Measurements from ENCODE around the gene ZNF578.
"Not testable (repeated sequence)": the region's sequence is repeated elsewhere in the genome, so short reads cannot be mapped to it uniquely, and the experiment has no call there.

The ZNF578 gene

GRCh38 chr19:52485064-52485463 is 31.7 kb downstream of the ZNF578 start:
- not testable (repeated sequence) for H3K9me3 ChIP-seq (ENCODE audit: control insufficient read depth, low read length); H3K9ac ChIP-seq (ENCODE audit: low read length); H3K4me1 ChIP-seq (ENCODE audit: control insufficient read depth, insufficient read depth, low read length); H3K4me3 ChIP-seq (ENCODE audit: low read length); H3K36me3 ChIP-seq (ENCODE audit: control insufficient read depth, insufficient read depth, low read length); H3K27me3 ChIP-seq (ENCODE audit: control insufficient read depth, insufficient read depth, low read length)

GRCh38 chr19:52485561-52486240 is 32.3 kb downstream of the ZNF578 start:
- not testable (repeated sequence) for H3K27me3 ChIP-seq (ENCODE audit: control insufficient read depth, insufficient read depth, low read length); H3K9me3 ChIP-seq (ENCODE audit: control insufficient read depth, low read length); H3K4me1 ChIP-seq (ENCODE audit: control insufficient read depth, insufficient read depth, low read length); H3K9ac ChIP-seq (ENCODE audit: low read length); H3K36me3 ChIP-seq (ENCODE audit: control insufficient read depth, insufficient read depth, low read length); H3K4me3 ChIP-seq (ENCODE audit: low read length)

- Histone ChIP-seq H3K36me3 (ENCODE audit: control insufficient read depth, insufficient read depth, low read length) (no peaks in the 10 kb centered on the region), H3K4me1 (ENCODE audit: control insufficient read depth, insufficient read depth, low read length) (no peaks in the 10 kb centered on the region), H3K9ac (ENCODE audit: low read length) (no peak overlapping the region), H3K27me3 (ENCODE audit: control insufficient read depth, insufficient read depth, low read length) (no peaks in the 10 kb centered on the region), H3K9me3 (ENCODE audit: control insufficient read depth, low read length) (no peaks in the 10 kb centered on the region), H3K4me3 (ENCODE audit: low read length) (no peak overlapping the region)
Observed at GRCh38 chr19:52492201-52492993, 39.0 kb downstream of the ZNF578 start.

- Histone ChIP-seq H3K9me3 (ENCODE audit: control insufficient read depth, low read length) (no peaks in the 10 kb centered on the region), H3K4me3 (ENCODE audit: low read length) (no peak overlapping the region), H3K36me3 (ENCODE audit: control insufficient read depth, insufficient read depth, low read length) (no peaks in the 10 kb centered on the region), H3K27me3 (ENCODE audit: control insufficient read depth, insufficient read depth, low read length) (no peaks in the 10 kb centered on the region), H3K9ac (ENCODE audit: low read length) (no peak overlapping the region), H3K4me1 (ENCODE audit: control insufficient read depth, insufficient read depth, low read length) (no peaks in the 10 kb centered on the region)
Observed at GRCh38 chr19:52492994-52493470, 39.7 kb downstream of the ZNF578 start.

GRCh38 chr19:52494518-52494917 is 41.2 kb downstream of the ZNF578 start:
- no peaks in the 10 kb centered on the region for H3K9me3 ChIP-seq (ENCODE audit: control insufficient read depth, low read length)
- H3K4me1 ChIP-seq (ENCODE audit: control insufficient read depth, insufficient read depth, low read length), result no peaks in the 10 kb centered on the region
- no peaks in the 10 kb centered on the region for H3K36me3 ChIP-seq (ENCODE audit: control insufficient read depth, insufficient read depth, low read length)
- no peak overlapping the region for H3K9ac ChIP-seq (ENCODE audit: low read length)
- no peak overlapping the region for H3K4me3 ChIP-seq (ENCODE audit: low read length)
- H3K27me3 ChIP-seq (ENCODE audit: control insufficient read depth, insufficient read depth, low read length), result no peaks in the 10 kb centered on the region

GRCh38 chr19:52498571-52498970 is 45.2 kb downstream of the ZNF578 start:
- no peaks in the 10 kb centered on the region for H3K4me1 ChIP-seq (ENCODE audit: control insufficient read depth, insufficient read depth, low read length)
- H3K27me3 ChIP-seq (ENCODE audit: control insufficient read depth, insufficient read depth, low read length), result no peaks in the 10 kb centered on the region
- H3K4me3 ChIP-seq (ENCODE audit: low read length), result no peak overlapping the region
- no peak overlapping the region for H3K9ac ChIP-seq (ENCODE audit: low read length)
- no peaks in the 10 kb centered on the region for H3K9me3 ChIP-seq (ENCODE audit: control insufficient read depth, low read length)
- no peaks in the 10 kb centered on the region for H3K36me3 ChIP-seq (ENCODE audit: control insufficient read depth, insufficient read depth, low read length)

- not testable (repeated sequence) for H3K4me1 ChIP-seq (ENCODE audit: control insufficient read depth, insufficient read depth, low read length); H3K36me3 ChIP-seq (ENCODE audit: control insufficient read depth, insufficient read depth, low read length); H3K9me3 ChIP-seq (ENCODE audit: control insufficient read depth, low read length)
Observed at GRCh38 chr19:52500474-52500873, 47.1 kb downstream of the ZNF578 start.

GRCh38 chr19:52500991-52501390 is 47.6 kb downstream of the ZNF578 start:
- H3K9ac ChIP-seq (ENCODE audit: low read length); H3K4me3 ChIP-seq (ENCODE audit: low read length); H3K9me3 ChIP-seq (ENCODE audit: control insufficient read depth, low read length); H3K36me3 ChIP-seq (ENCODE audit: control insufficient read depth, insufficient read depth, low read length); H3K4me1 ChIP-seq (ENCODE audit: control insufficient read depth, insufficient read depth, low read length); H3K27me3 ChIP-seq (ENCODE audit: control insufficient read depth, insufficient read depth, low read length): not testable (repeated sequence)

More at GRCh38 chr19:52500474-52500873, 47.1 kb downstream of the ZNF578 start:
- H3K9ac ChIP-seq (ENCODE audit: low read length); H3K4me3 ChIP-seq (ENCODE audit: low read length); H3K27me3 ChIP-seq (ENCODE audit: control insufficient read depth, insufficient read depth, low read length): not testable (repeated sequence)

- Histone ChIP-seq H3K9me3 (ENCODE audit: control insufficient read depth, low read length) (no peaks in the 10 kb centered on the region), H3K9ac (ENCODE audit: low read length) (no peak overlapping the region), H3K4me1 (ENCODE audit: control insufficient read depth, insufficient read depth, low read length) (no peaks in the 10 kb centered on the region), H3K36me3 (ENCODE audit: control insufficient read depth, insufficient read depth, low read length) (no peaks in the 10 kb centered on the region), H3K4me3 (ENCODE audit: low read length) (no peak overlapping the region), H3K27me3 (ENCODE audit: control insufficient read depth, insufficient read depth, low read length) (no peaks in the 10 kb centered on the region)
Observed at GRCh38 chr19:52507266-52507665, 53.9 kb downstream of the ZNF578 start.

- Histone ChIP-seq H3K4me3 (ENCODE audit: low read length) (no peak overlapping the region), H3K27me3 (ENCODE audit: control insufficient read depth, insufficient read depth, low read length) (no peaks in the 10 kb centered on the region), H3K9me3 (ENCODE audit: control insufficient read depth, low read length) (no peaks in the 10 kb centered on the region), H3K9ac (ENCODE audit: low read length) (no peak overlapping the region), H3K4me1 (ENCODE audit: control insufficient read depth, insufficient read depth, low read length) (no peaks in the 10 kb centered on the region), H3K36me3 (ENCODE audit: control insufficient read depth, insufficient read depth, low read length) (no peaks in the 10 kb centered on the region)
Observed at GRCh38 chr19:52516191-52516590, 62.8 kb downstream of the ZNF578 start.

GRCh38 chr19:52518646-52519045 is 65.3 kb downstream of the ZNF578 start:
- H3K4me1 ChIP-seq (ENCODE audit: control insufficient read depth, insufficient read depth, low read length), result no peaks in the 10 kb centered on the region
- no peak overlapping the region for H3K9ac ChIP-seq (ENCODE audit: low read length)
- no peaks in the 10 kb centered on the region for H3K36me3 ChIP-seq (ENCODE audit: control insufficient read depth, insufficient read depth, low read length)
- no peaks in the 10 kb centered on the region for H3K27me3 ChIP-seq (ENCODE audit: control insufficient read depth, insufficient read depth, low read length)
- no peak overlapping the region for H3K4me3 ChIP-seq (ENCODE audit: low read length)
- H3K9me3 ChIP-seq (ENCODE audit: control insufficient read depth, low read length), result no peaks in the 10 kb centered on the region

GRCh38 chr19:52519175-52519574 is 65.8 kb downstream of the ZNF578 start:
- not testable (repeated sequence) for H3K27me3 ChIP-seq (ENCODE audit: control insufficient read depth, insufficient read depth, low read length); H3K4me1 ChIP-seq (ENCODE audit: control insufficient read depth, insufficient read depth, low read length); H3K4me3 ChIP-seq (ENCODE audit: low read length); H3K36me3 ChIP-seq (ENCODE audit: control insufficient read depth, insufficient read depth, low read length); H3K9me3 ChIP-seq (ENCODE audit: control insufficient read depth, low read length); H3K9ac ChIP-seq (ENCODE audit: low read length)
